OCI-LY1 (cell line): ENCODE data around the gene AFMID.

Source experiments
- CTCF ChIP-seq: fragments of 200-600 bp; sonication (generic), shearing (Covaris generic); IDR thresholded peaks from 2 replicates; pipeline ENCODE4 v1.5.1; 2017; ENCODE audit warnings: mild to moderate bottlenecking, antibody characterized with exemption, low read length, moderate library complexity, mixed read lengths
- EZH2 ChIP-seq: fragments of 200-600 bp; sonication (generic), shearing (Covaris generic); IDR thresholded peaks from 2 replicates; pipeline ENCODE4 v1.8.0; 2017; ENCODE audit warnings: borderline replicate concordance, mixed run types, mild to moderate bottlenecking, antibody characterized with exemption, low read length, moderate library complexity, mixed read lengths

DNA sequence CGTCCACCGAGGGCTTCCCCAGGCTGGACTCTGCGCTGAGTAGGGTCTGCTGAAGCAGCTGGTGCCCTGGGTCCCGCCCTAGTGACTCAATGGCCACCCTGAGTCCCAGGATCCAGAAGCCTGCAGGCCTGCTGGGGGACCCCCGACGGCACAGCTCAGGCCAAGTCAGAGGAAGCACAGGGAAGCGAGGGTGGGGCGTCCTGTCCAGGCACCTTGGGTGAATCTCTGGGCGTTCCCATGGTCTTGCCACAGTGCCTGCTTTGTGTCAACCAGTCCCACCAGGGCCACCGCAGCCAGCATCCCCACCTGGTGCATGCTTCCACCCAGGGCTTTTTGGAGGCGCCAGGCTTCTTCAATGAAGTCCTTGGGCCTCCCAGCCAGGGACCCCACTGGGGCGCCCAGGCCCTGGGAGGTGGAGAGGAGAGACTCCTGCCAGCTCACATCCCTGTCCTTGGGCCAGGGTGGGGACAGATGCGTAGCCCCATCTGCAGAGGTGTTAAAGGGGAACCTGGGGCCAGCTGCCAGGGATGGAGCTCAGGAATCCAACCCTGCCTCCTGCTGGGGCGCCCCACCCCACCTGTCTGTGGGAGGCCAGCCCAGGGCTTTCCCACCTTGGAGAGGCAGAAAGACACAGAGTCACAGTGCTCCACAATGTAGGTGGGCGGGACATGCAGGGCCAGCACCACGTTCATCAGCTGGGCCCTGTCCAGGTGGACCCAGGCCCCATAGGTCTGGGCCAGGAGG lies 62.1 kb downstream of the AFMID start:
- TF ChIP-seq CTCF: no peak
- no peak for TF ChIP-seq EZH2
